MM.1S (cell line): ENCODE measurements around the gene SPOCK1.

Source experiments
- CTCF ChIP-seq: fragments of 300-600 bp; sonication (generic); IDR thresholded peaks from 2 replicates; pipeline ENCODE4 v1.5.1; 2016; ENCODE audit warnings: antibody characterized with exemption, low read length, mixed read lengths
- EZH2 ChIP-seq: fragments of 300-600 bp; sonication (generic); optimal IDR thresholded peaks from 2 replicates; pipeline ENCODE3; 2017; ENCODE audit warnings: low read depth, mild to moderate bottlenecking, antibody characterized with exemption, low read length, mixed read lengths
- EZH2phosphoT487 ChIP-seq: fragments of 300-600 bp; sonication (generic); IDR thresholded peaks from 2 replicates; pipeline ENCODE4 v1.6.1; 2018; ENCODE audit warnings: antibody characterized with exemption, low read length

- TF ChIP-seq CTCF, result no peak
- no peak for TF ChIP-seq EZH2
- TF ChIP-seq EZH2phosphoT487, result no peak
Observed at GRCh38 chr5:137078171-137078665, 420.9 kb downstream of the SPOCK1 start.
